PC-3 (cell line): ENCODE measurements around the gene NDUFV3.

Source experiments
- EZH2 ChIP-seq: fragments of 300-600 bp; sonication (generic); IDR thresholded peaks from one replicate; pipeline ENCODE4 v1.6.1; 2017; ENCODE audit warnings: antibody characterized with exemption, mild to moderate bottlenecking, low read length; ENCODE audit not compliant: unreplicated experiment
- TF ChIP-seq, protein P1 (sequence below): fragments of 300-600 bp; sonication (generic); conservative IDR thresholded peaks from 2 replicates; pipeline ENCODE4 v1.5.1; 2017; ENCODE audit warnings: antibody characterized with exemption, low read depth, mild to moderate bottlenecking, low read length

DNA sequence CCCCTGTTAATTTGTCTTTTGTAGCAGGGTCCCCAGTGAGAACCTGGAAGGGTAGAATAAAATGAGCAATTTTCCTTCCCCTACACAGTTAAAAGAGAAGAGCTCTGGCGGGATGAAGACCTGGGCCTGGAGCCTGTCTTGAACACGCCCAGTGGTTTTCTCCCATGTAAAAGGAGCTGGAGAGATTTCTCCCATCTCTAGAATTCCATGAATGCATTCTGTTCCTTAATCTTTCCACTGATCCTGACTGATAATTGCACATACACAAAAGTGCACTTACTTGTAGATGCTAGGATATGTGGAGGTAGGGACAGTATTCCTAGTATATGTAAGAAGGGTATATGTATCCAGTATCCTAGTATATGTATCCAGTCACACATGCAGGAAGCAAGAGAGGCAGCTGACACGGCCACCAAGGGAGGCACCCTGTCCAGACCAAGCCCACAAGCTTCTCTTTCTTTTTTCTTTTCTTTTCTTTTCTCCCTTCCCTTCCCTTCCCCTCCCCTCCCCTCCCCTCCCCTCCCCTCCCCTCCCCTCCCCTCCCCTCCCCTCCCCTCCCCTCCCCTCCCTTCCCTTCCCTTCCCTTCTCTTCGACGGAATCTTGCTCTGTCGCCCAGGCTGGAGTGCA is 69.4 kb downstream of the NDUFV3 start:
- TF ChIP-seq, protein P1, sequence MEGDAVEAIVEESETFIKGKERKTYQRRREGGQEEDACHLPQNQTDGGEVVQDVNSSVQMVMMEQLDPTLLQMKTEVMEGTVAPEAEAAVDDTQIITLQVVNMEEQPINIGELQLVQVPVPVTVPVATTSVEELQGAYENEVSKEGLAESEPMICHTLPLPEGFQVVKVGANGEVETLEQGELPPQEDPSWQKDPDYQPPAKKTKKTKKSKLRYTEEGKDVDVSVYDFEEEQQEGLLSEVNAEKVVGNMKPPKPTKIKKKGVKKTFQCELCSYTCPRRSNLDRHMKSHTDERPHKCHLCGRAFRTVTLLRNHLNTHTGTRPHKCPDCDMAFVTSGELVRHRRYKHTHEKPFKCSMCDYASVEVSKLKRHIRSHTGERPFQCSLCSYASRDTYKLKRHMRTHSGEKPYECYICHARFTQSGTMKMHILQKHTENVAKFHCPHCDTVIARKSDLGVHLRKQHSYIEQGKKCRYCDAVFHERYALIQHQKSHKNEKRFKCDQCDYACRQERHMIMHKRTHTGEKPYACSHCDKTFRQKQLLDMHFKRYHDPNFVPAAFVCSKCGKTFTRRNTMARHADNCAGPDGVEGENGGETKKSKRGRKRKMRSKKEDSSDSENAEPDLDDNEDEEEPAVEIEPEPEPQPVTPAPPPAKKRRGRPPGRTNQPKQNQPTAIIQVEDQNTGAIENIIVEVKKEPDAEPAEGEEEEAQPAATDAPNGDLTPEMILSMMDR, result no peak
- no peak for TF ChIP-seq EZH2
